HL-60 (cell line): ENCODE data around the gene GPN3.
A peak's percentile ranks its signal among the peaks of the same experiment; 100 is the strongest.

Experiments
- DNase-seq, 2 experiments: peaks; one replicate each; pipeline ENCODE4 v3.0.0-alpha.2; 2010 to 2020; ENCODE audit warnings: low read depth in 1 of 2, low spot score in 1 of 2
- H3K27ac ChIP-seq: fragments of 250-450 bp; sonication (Bioruptor Pico); replicated peaks from 2 replicates; pipeline ENCODE4 v1.5.1; 2020; ENCODE audit warnings: mild to moderate bottlenecking, moderate library complexity
- H3K27me3 ChIP-seq: fragments of 250-450 bp; sonication (Bioruptor Pico); 2 replicates; pipeline ENCODE4 v1.5.1; 2021; ENCODE audit warnings: mild to moderate bottlenecking, moderate library complexity; ENCODE audit not compliant: insufficient read depth, poor library complexity, severe bottlenecking
- H3K4me3 ChIP-seq: replicated peaks from 2 replicates; pipeline ENCODE4 v1.5.1; 2011; ENCODE audit warnings: mild to moderate bottlenecking, control low read depth, low read length; ENCODE audit not compliant: insufficient read depth
- GABPA ChIP-seq: IDR thresholded peaks from 2 replicates; pipeline ENCODE4 v1.6.1; 2012; ENCODE audit warnings: low read depth
- POLR2AphosphoS5 ChIP-seq: IDR thresholded peaks from 2 replicates; pipeline ENCODE4 v1.6.1; 2012; ENCODE audit warnings: low read depth
- SPI1 ChIP-seq: IDR thresholded peaks from 2 replicates; pipeline ENCODE4 v1.6.1; 2012; ENCODE audit warnings: low read depth, mild to moderate bottlenecking, borderline replicate concordance
- TF ChIP-seq, protein P1 (sequence below): IDR thresholded peaks from one replicate; pipeline ENCODE4 v1.5.1; 2011; ENCODE audit warnings: low read length, control low read depth, inconsistent platforms; ENCODE audit not compliant: insufficient read depth
- TF ChIP-seq, protein P2 (sequence below): IDR thresholded peaks from 2 replicates; pipeline ENCODE4 v1.6.1; 2012; ENCODE audit warnings: low read depth; ENCODE audit not compliant: insufficient replicate concordance

Gene GPN3

DNA sequence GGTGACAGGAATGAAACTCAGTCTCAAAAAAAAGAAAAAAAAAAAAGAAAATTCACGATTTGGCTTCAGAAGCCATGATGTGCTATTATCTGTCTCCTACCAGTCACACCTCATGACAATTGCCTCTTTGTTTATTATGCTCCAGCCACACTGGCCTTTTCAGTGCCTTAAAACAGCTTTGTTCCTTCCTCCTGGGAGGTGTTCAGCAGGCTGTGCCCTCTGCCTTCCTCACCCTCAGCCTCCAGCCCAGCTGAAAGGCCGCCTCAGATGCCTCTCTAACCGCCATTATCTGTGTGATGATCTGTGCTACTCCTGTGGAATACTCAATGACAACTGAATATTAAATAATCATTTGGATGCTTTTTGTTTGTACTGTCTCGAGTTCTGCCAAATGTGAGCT is 9.3 kb downstream of the GPN3 start:
- no peak for DNase-seq
- Histone ChIP-seq H3K4me3 (no peak overlapping the region), H3K27ac (no peak overlapping the region), H3K27me3 (no peaks in the 10 kb centered on the region)
- TF ChIP-seq, protein P1, sequence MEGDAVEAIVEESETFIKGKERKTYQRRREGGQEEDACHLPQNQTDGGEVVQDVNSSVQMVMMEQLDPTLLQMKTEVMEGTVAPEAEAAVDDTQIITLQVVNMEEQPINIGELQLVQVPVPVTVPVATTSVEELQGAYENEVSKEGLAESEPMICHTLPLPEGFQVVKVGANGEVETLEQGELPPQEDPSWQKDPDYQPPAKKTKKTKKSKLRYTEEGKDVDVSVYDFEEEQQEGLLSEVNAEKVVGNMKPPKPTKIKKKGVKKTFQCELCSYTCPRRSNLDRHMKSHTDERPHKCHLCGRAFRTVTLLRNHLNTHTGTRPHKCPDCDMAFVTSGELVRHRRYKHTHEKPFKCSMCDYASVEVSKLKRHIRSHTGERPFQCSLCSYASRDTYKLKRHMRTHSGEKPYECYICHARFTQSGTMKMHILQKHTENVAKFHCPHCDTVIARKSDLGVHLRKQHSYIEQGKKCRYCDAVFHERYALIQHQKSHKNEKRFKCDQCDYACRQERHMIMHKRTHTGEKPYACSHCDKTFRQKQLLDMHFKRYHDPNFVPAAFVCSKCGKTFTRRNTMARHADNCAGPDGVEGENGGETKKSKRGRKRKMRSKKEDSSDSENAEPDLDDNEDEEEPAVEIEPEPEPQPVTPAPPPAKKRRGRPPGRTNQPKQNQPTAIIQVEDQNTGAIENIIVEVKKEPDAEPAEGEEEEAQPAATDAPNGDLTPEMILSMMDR: no peak
- TF ChIP-seq POLR2AphosphoS5 (no peak), GABPA (no peak), SPI1 (no peak)
- TF ChIP-seq, protein P2, sequence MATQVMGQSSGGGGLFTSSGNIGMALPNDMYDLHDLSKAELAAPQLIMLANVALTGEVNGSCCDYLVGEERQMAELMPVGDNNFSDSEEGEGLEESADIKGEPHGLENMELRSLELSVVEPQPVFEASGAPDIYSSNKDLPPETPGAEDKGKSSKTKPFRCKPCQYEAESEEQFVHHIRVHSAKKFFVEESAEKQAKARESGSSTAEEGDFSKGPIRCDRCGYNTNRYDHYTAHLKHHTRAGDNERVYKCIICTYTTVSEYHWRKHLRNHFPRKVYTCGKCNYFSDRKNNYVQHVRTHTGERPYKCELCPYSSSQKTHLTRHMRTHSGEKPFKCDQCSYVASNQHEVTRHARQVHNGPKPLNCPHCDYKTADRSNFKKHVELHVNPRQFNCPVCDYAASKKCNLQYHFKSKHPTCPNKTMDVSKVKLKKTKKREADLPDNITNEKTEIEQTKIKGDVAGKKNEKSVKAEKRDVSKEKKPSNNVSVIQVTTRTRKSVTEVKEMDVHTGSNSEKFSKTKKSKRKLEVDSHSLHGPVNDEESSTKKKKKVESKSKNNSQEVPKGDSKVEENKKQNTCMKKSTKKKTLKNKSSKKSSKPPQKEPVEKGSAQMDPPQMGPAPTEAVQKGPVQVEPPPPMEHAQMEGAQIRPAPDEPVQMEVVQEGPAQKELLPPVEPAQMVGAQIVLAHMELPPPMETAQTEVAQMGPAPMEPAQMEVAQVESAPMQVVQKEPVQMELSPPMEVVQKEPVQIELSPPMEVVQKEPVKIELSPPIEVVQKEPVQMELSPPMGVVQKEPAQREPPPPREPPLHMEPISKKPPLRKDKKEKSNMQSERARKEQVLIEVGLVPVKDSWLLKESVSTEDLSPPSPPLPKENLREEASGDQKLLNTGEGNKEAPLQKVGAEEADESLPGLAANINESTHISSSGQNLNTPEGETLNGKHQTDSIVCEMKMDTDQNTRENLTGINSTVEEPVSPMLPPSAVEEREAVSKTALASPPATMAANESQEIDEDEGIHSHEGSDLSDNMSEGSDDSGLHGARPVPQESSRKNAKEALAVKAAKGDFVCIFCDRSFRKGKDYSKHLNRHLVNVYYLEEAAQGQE: no peak

DNA sequence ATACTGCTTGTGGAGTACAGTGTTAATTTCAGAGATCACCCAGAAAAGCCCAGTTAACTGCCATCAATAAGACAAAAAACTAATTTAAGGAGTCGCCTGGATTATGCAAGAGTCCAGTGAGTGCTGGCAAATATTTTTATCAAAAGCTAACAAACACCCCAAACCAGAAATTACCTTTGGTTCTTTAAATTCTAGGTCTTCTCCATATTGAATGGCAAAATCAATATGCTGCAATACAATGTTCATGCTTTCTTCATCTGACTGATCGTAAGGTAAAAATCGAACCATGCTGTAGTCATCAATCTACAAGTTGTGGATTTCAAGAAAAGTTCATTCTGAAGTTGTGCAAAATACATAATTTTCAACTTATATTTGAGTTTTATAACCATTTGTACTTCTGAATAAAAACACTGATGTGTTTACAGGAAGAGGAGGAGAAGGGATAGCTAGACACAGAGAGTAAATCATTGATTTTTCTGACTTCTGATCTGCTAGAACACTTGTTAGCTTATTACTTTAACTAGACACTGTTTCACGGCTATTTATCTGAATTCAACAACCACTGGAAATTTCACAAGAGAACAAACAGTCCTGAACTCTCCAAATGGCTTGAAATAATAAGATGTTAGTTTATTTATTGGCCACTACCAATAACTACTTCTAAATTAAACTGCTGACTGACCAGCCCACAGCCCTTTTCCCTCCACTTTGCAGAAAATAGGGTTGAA is 14.3 kb downstream of the GPN3 start:
- Histone ChIP-seq H3K4me3 (no peak overlapping the region), H3K27me3 (no peaks in the 10 kb centered on the region), H3K27ac (peak overlapping the region; percentile 26)
- DNase-seq: no peak
- TF ChIP-seq, protein P1: no peak
- TF ChIP-seq, protein P2: no peak

DNA sequence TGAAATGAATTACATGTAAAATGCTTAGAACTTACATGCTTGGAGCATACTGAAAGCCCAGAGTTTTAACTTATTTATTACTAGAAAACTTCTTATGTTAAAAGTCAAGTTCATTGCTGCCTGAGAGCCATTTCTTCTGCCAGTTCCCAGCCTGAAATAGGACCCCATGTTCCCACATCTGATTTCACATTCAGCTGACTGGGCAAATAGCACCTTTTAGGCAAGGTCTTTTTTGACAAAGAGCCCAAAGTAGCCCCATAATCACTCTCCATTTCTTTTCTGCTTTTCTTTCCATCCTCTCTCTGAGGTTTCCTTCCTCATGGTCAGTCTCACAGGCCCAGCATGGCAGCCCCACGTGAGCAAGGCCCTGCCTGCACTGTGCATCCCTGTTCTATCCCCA is 16.8 kb downstream of the GPN3 start:
- Histone ChIP-seq H3K27ac (peak overlapping the region; percentile 17), H3K4me3 (no peak overlapping the region), H3K27me3 (no peaks in the 10 kb centered on the region)
- no peak for DNase-seq
- TF ChIP-seq, protein P2: no peak
- no peak for TF ChIP-seq GABPA
- TF ChIP-seq, protein P1: no peak
- no peak for TF ChIP-seq SPI1
- no peak for TF ChIP-seq POLR2AphosphoS5
